GM10847 (cell line): ENCODE measurements around the gene RCOR1.

Experiments used
- POLR2A ChIP-seq: IDR thresholded peaks from 2 replicates; pipeline ENCODE4 v1.6.1; 2011; ENCODE audit not compliant: insufficient read length; ENCODE audit errors: extremely low read depth

The RCOR1 gene

GRCh38 chr14:102644523-102644922 is 52.1 kb downstream of the RCOR1 start:
- no peak for TF ChIP-seq POLR2A

GRCh38 chr14:102645746-102646440 is 53.4 kb downstream of the RCOR1 start:
- no peak for TF ChIP-seq POLR2A

GRCh38 chr14:102646615-102647014 is 54.2 kb downstream of the RCOR1 start:
- no peak for TF ChIP-seq POLR2A

GRCh38 chr14:102652194-102652593 is 59.7 kb downstream of the RCOR1 start:
- no peak for TF ChIP-seq POLR2A

- no peak for TF ChIP-seq POLR2A
These were observed 61.8 kb downstream of the RCOR1 start for GRCh38 chr14:102654298-102654697.

GRCh38 chr14:102655137-102655536 is 62.7 kb downstream of the RCOR1 start:
- TF ChIP-seq POLR2A, result no peak

- no peak for TF ChIP-seq POLR2A
These were observed 67.3 kb downstream of the RCOR1 start for GRCh38 chr14:102659797-102660196.

- no peak for TF ChIP-seq POLR2A
These were observed 69.2 kb downstream of the RCOR1 start for GRCh38 chr14:102661614-102662013.

GRCh38 chr14:102662636-102663430 is 70.4 kb downstream of the RCOR1 start:
- TF ChIP-seq POLR2A, result no peak

GRCh38 chr14:102663440-102663839 is 71.0 kb downstream of the RCOR1 start:
- no peak for TF ChIP-seq POLR2A

GRCh38 chr14:102665621-102666020 is 73.2 kb downstream of the RCOR1 start:
- TF ChIP-seq POLR2A, result no peak

GRCh38 chr14:102666635-102667034 is 74.2 kb downstream of the RCOR1 start:
- TF ChIP-seq POLR2A, result no peak

- no peak for TF ChIP-seq POLR2A
These were observed 75.3 kb downstream of the RCOR1 start for GRCh38 chr14:102667703-102668102.

GRCh38 chr14:102668291-102668873 is 75.9 kb downstream of the RCOR1 start:
- no peak for TF ChIP-seq POLR2A

GRCh38 chr14:102671410-102671809 is 79.0 kb downstream of the RCOR1 start:
- TF ChIP-seq POLR2A, result no peak

- no peak for TF ChIP-seq POLR2A
These were observed 80.0 kb downstream of the RCOR1 start for GRCh38 chr14:102672410-102672960.

- TF ChIP-seq POLR2A, result no peak
These were observed 82.9 kb downstream of the RCOR1 start for GRCh38 chr14:102675396-102675795.

- no peak for TF ChIP-seq POLR2A
These were observed 85.9 kb downstream of the RCOR1 start for GRCh38 chr14:102678394-102678793.
